Posterior vena cava (tissue), 2 donors: ENCODE measurements around the gene RUSC2. TPM values are rescaled to one million over a fixed set of nuclear protein-coding genes. Genes with fewer than 3 reads are reported as not detected.
"Not testable (repeated sequence)": the region's sequence is repeated elsewhere in the genome, so short reads cannot be mapped to it uniquely, and the experiment has no call there.

Source experiments
- DNase-seq: peaks from one replicate; pipeline ENCODE4 v3.0.0-alpha.2; 2020; ENCODE audit warnings: low spot score
- intact Hi-C, 2 donors: fragments of 100-400 bp; cut with DNase I; formaldehyde crosslinking; loops; one replicate each; pipeline versions ENCODE4 v1.14.1 to v1.14.2; 2022 to 2023
- total RNA-seq, 2 donors: library from RNA; stranded (reverse); fragmentation: NEBNext Ultra II Directional; extraction: Animal tissue kit (Norgen Biotek cat#: 25700); gene quantifications; one replicate each; pipeline ENCODE4 v1.2.1, GENCODE V29; 2021
- donor health status: DM: yes; HTN: yes; CAD: no.
- donor health status: DM: yes; HTN: yes; CAD: no.

Gene RUSC2
- total RNA-seq, 2 donors from 2014 or later: 53.5 to 64.2 TPM

GRCh38 chr9:35517552-35518224, 27.8 kb downstream of the RUSC2 start:
- DNase-seq: no peak
- intact Hi-C loops: no loop called here

GRCh38 chr9:35518225-35518821, 28.4 kb downstream of the RUSC2 start:
- intact Hi-C loops: no loop called here
- DNase-seq: no peak

GRCh38 chr9:35518981-35519679, 29.2 kb downstream of the RUSC2 start:
- DNase-seq: no peak
- intact Hi-C loops: no loop called here

- intact Hi-C loops: no loop called here
Measured at GRCh38 chr9:35519692-35520363, 29.9 kb downstream of the RUSC2 start.

GRCh38 chr9:35520364-35520710, 30.4 kb downstream of the RUSC2 start:
- no peak for DNase-seq
- intact Hi-C loops: no loop called here

More at GRCh38 chr9:35519692-35520363, 29.9 kb downstream of the RUSC2 start:
- no peak for DNase-seq

GRCh38 chr9:35521708-35522107, 31.8 kb downstream of the RUSC2 start:
- intact Hi-C loops: no loop called here
- no peak for DNase-seq

GRCh38 chr9:35522187-35522586, 32.3 kb downstream of the RUSC2 start:
- DNase-seq: no peak
- intact Hi-C loops: no loop called here

GRCh38 chr9:35522700-35523099, 32.8 kb downstream of the RUSC2 start:
- intact Hi-C loops: no loop called here
- DNase-seq: no peak

GRCh38 chr9:35523556-35523955, 33.6 kb downstream of the RUSC2 start:
- DNase-seq, intact Hi-C loops: not testable (repeated sequence)

GRCh38 chr9:35526087-35526801, 36.3 kb downstream of the RUSC2 start:
- intact Hi-C loops: no loop called here
- DNase-seq: no peak

- no peak for DNase-seq
- intact Hi-C loops: no loop called here
Measured at GRCh38 chr9:35529161-35529823, 39.4 kb downstream of the RUSC2 start.

- DNase-seq: no peak
- intact Hi-C loops: no loop called here
Measured at GRCh38 chr9:35533398-35533797, 43.5 kb downstream of the RUSC2 start.

GRCh38 chr9:35534921-35535320, 45.0 kb downstream of the RUSC2 start:
- DNase-seq: not testable (repeated sequence)
- intact Hi-C loops: loop anchor here in 1 of 2 donors (5.0 kb wide), 1 partner anchor 43 kb away; the partner anchor contains the start of gene RUSC2

GRCh38 chr9:35537913-35538312, 48.0 kb downstream of the RUSC2 start:
- DNase-seq: no peak
- intact Hi-C loops: loop anchor here in 1 of 2 donors (2.0 to 5.0 kb wide), 2 partner anchors 25 to 46 kb away; partner anchors contain the start of gene RUSC2

- intact Hi-C loops: loop anchor here in 1 of 2 donors (5.0 kb wide), 1 partner anchor 46 kb away; the partner anchor contains the start of gene RUSC2
- peak; percentile 92 for DNase-seq
Measured at GRCh38 chr9:35538361-35539234, 48.7 kb downstream of the RUSC2 start.
